HFFc6 (cell line): ENCODE measurements around the gene FAM50B. TPM values are rescaled to one million over a fixed set of nuclear protein-coding genes. Genes with fewer than 3 reads are reported as not detected.

Experiments used
- DNase-seq: peaks from one replicate; pipeline ENCODE4 v3.0.0-alpha.2; 2018
- H3K27ac Mint-ChIP-seq: 2 replicates; pipeline ENCODE4 v1.8.0; 2020; ENCODE audit warnings: mild to moderate bottlenecking, mixed read lengths
- H3K27me3 Mint-ChIP-seq: 2 replicates; pipeline ENCODE4 v1.8.0; 2021; ENCODE audit warnings: mild to moderate bottlenecking, moderate library complexity, mixed read lengths; ENCODE audit not compliant: insufficient read depth
- H3K36me3 Mint-ChIP-seq: 2 replicates; pipeline ENCODE4 v1.8.0; 2021; ENCODE audit warnings: low read depth, mixed read lengths
- H3K4me1 Mint-ChIP-seq: 2 replicates; pipeline ENCODE4 v1.8.0; 2020; ENCODE audit warnings: low read depth, mixed read lengths
- H3K4me3 Mint-ChIP-seq: 2 replicates; pipeline ENCODE4 v1.8.0; 2020; ENCODE audit warnings: mild to moderate bottlenecking, moderate library complexity, mixed read lengths
- H3K9me3 Mint-ChIP-seq: 2 replicates; pipeline ENCODE4 v1.8.0; 2020; ENCODE audit warnings: mild to moderate bottlenecking, mixed read lengths
- CTCF ChIP-seq: fragments of 200-600 bp; sonication (generic); IDR thresholded peaks from 2 replicates; pipeline ENCODE4 v1.5.0; 2021; ENCODE audit warnings: antibody characterized with exemption, mild to moderate bottlenecking
- total RNA-seq, 6 experiments: library from RNA; stranded (reverse); fragmentation: NEBNext Ultra II Directional; extraction: Animal tissue kit (Norgen Biotek cat#: 25700); gene quantifications; 2 replicates in 1 of 6; 3 replicates in 5 of 6; pipeline ENCODE4 v1.2.3, GENCODE V29; 2021

Gene FAM50B
- total RNA-seq, 6 experiments from 2014 or later, result 8.0 to 11.7 (median 10.2) TPM

GRCh38 chr6:3895805-3896204, 46.6 kb downstream of the FAM50B start:
- no peaks in the 10 kb centered on the region for H3K27me3 Mint-ChIP-seq
- DNase-seq, result no peak
- peaks cover 14% of the 10 kb centered on the region; the same call in 1 of the 2 replicates for H3K4me1 Mint-ChIP-seq
- no peak for TF ChIP-seq CTCF
- no peak overlapping the region for H3K27ac Mint-ChIP-seq
- no peaks in the 10 kb centered on the region for H3K9me3 Mint-ChIP-seq
- no peaks in the 10 kb centered on the region for H3K36me3 Mint-ChIP-seq
- no peak overlapping the region for H3K4me3 Mint-ChIP-seq

GRCh38 chr6:3898265-3898994, 49.3 kb downstream of the FAM50B start:
- TF ChIP-seq CTCF, result no peak
- no peaks in the 10 kb centered on the region for H3K27me3 Mint-ChIP-seq

GRCh38 chr6:3899061-3899460, 49.9 kb downstream of the FAM50B start:
- no peak for TF ChIP-seq CTCF
- Mint-ChIP-seq H3K4me1 (peaks cover 11% of the 10 kb centered on the region; the same call in 1 of the 2 replicates), H3K4me3 (no peak overlapping the region), H3K36me3 (no peaks in the 10 kb centered on the region), H3K9me3 (no peaks in the 10 kb centered on the region), H3K27ac (no peak overlapping the region), H3K27me3 (no peaks in the 10 kb centered on the region)
- no peak for DNase-seq

More at GRCh38 chr6:3898265-3898994, 49.3 kb downstream of the FAM50B start:
- no peaks in the 10 kb centered on the region for H3K36me3 Mint-ChIP-seq
- peaks cover 11% of the 10 kb centered on the region; the same call in 1 of the 2 replicates for H3K4me1 Mint-ChIP-seq
- H3K27ac Mint-ChIP-seq, result no peak overlapping the region
- H3K9me3 Mint-ChIP-seq, result no peaks in the 10 kb centered on the region
- DNase-seq, result no peak
- H3K4me3 Mint-ChIP-seq, result no peak overlapping the region

GRCh38 chr6:3899970-3900439, 50.8 kb downstream of the FAM50B start:
- Mint-ChIP-seq H3K27ac (no peak overlapping the region), H3K4me3 (no peak overlapping the region), H3K4me1 (peaks cover 11% of the 10 kb centered on the region; the same call in 1 of the 2 replicates), H3K27me3 (no peaks in the 10 kb centered on the region), H3K9me3 (no peaks in the 10 kb centered on the region), H3K36me3 (no peaks in the 10 kb centered on the region)
- TF ChIP-seq CTCF, result no peak
- DNase-seq, result no peak

Other genes starting within 250 kb of the FAM50B start
- gene PXDC1, start 97.7 kb upstream of the FAM50B start, total RNA-seq, result 10 to 100 TPM; 63.1 to 97.5 (median 72.8) TPM
- gene FAM217A, start 229.8 kb downstream of the FAM50B start, total RNA-seq, result not detected